ENCODE results near the gene METTL27.
"Not testable (repeated sequence)": the region's sequence is repeated elsewhere in the genome, so short reads cannot be mapped to it uniquely, and the experiment has no call there.

Gene METTL27

GRCh38 chr7:73821597-73822285 lies 20.6 kb downstream of the METTL27 start:
- not testable (repeated sequence) for DNase-seq (ENCODE audit: low read depth in 2 of 2)

- no peak for DNase-seq (ENCODE audit: low read depth in 2 of 2)
Measured at GRCh38 chr7:73820013-73820412, 22.3 kb downstream of the METTL27 start.

GRCh38 chr7:73817121-73817520 lies 25.2 kb downstream of the METTL27 start:
- no peak for DNase-seq (ENCODE audit: low read depth in 2 of 2)

GRCh38 chr7:73815436-73815835 lies 26.9 kb downstream of the METTL27 start:
- no peak for DNase-seq (ENCODE audit: low read depth in 2 of 2)

GRCh38 chr7:73812996-73813395 lies 29.3 kb downstream of the METTL27 start:
- DNase-seq (ENCODE audit: low read depth in 2 of 2): no peak

- no peak for DNase-seq (ENCODE audit: low read depth in 2 of 2)
Measured at GRCh38 chr7:73811760-73812168, 30.6 kb downstream of the METTL27 start.

- DNase-seq (ENCODE audit: low read depth in 2 of 2): no peak
Measured at GRCh38 chr7:73810998-73811360, 31.3 kb downstream of the METTL27 start.

GRCh38 chr7:73809467-73809951 lies 32.8 kb downstream of the METTL27 start:
- no peak for DNase-seq (ENCODE audit: low read depth in 2 of 2)

GRCh38 chr7:73802459-73802858 lies 39.9 kb downstream of the METTL27 start:
- no peak for DNase-seq (ENCODE audit: low read depth in 2 of 2)

- DNase-seq (ENCODE audit: low read depth in 2 of 2): no peak
Measured at GRCh38 chr7:73801577-73801976, 40.7 kb downstream of the METTL27 start.

GRCh38 chr7:73799282-73800141 lies 42.8 kb downstream of the METTL27 start:
- DNase-seq (ENCODE audit: low read depth in 2 of 2): no peak

GRCh38 chr7:73797176-73797575 lies 45.1 kb downstream of the METTL27 start:
- not testable (repeated sequence) for DNase-seq (ENCODE audit: low read depth in 2 of 2)

- not testable (repeated sequence) for DNase-seq (ENCODE audit: low read depth in 2 of 2)
Measured at GRCh38 chr7:73796656-73797055, 45.7 kb downstream of the METTL27 start.

- DNase-seq (ENCODE audit: low read depth in 2 of 2): not testable (repeated sequence)
Measured at GRCh38 chr7:73795188-73795587, 47.1 kb downstream of the METTL27 start.

GRCh38 chr7:73791170-73791690 lies 51.1 kb downstream of the METTL27 start:
- not testable (repeated sequence) for DNase-seq (ENCODE audit: low read depth in 2 of 2)

- no peak for DNase-seq (ENCODE audit: low read depth in 2 of 2)
Measured at GRCh38 chr7:73789051-73789450, 53.3 kb downstream of the METTL27 start.

- DNase-seq (ENCODE audit: low read depth in 2 of 2): not testable (repeated sequence)
Measured at GRCh38 chr7:73787786-73788048, 54.6 kb downstream of the METTL27 start.

GRCh38 chr7:73786588-73786987 lies 55.7 kb downstream of the METTL27 start:
- no peak for DNase-seq (ENCODE audit: low read depth in 2 of 2)

Measured in fibroblast of skin of left quadriceps (primary cell).